ENCODE results near the gene MEGF9.

Gene MEGF9

GRCh38 chr9:120741701-120742100 lies 27.4 kb upstream of the MEGF9 start:
- no peak for DNase-seq (ENCODE audit: low read depth in 1 of 2, low spot score in 1 of 2)
- H3K27me3 ChIP-seq (ENCODE audit: insufficient read depth, poor library complexity, severe bottlenecking), result no peaks in the 10 kb centered on the region
- no peak overlapping the region; the same call in 1 of the 2 replicates for H3K27ac ChIP-seq (replicated peaks)
- no peak overlapping the region for H3K4me3 ChIP-seq (replicated peaks; ENCODE audit: insufficient read depth, low read length)
- TF ChIP-seq REST (IDR thresholded peaks at IDR 0.05; ENCODE audit: insufficient replicate concordance, low read depth) (no peak), CTCF (IDR thresholded peaks at IDR 0.05; ENCODE audit: insufficient read depth, low read length) (no peak), GABPA (IDR thresholded peaks at IDR 0.05; ENCODE audit: low read depth) (no peak), POLR2AphosphoS5 (IDR thresholded peaks at IDR 0.05; ENCODE audit: low read depth) (no peak), SPI1 (IDR thresholded peaks at IDR 0.05; ENCODE audit: borderline replicate concordance, low read depth) (no peak)

- H3K27me3 ChIP-seq (ENCODE audit: insufficient read depth, poor library complexity, severe bottlenecking), result no peaks in the 10 kb centered on the region
- H3K27ac ChIP-seq (replicated peaks), result peak overlapping the region; percentile 26
- TF ChIP-seq SPI1 (IDR thresholded peaks at IDR 0.05; ENCODE audit: borderline replicate concordance, low read depth) (no peak), CTCF (IDR thresholded peaks at IDR 0.05; ENCODE audit: insufficient read depth, low read length) (no peak), REST (IDR thresholded peaks at IDR 0.05; ENCODE audit: insufficient replicate concordance, low read depth) (no peak), GABPA (IDR thresholded peaks at IDR 0.05; ENCODE audit: low read depth) (no peak), POLR2AphosphoS5 (IDR thresholded peaks at IDR 0.05; ENCODE audit: low read depth) (no peak)
- no peak for DNase-seq (ENCODE audit: low read depth in 1 of 2, low spot score in 1 of 2)
- no peak overlapping the region for H3K4me3 ChIP-seq (replicated peaks; ENCODE audit: insufficient read depth, low read length)
These were observed 26.9 kb upstream of the MEGF9 start for GRCh38 chr9:120741191-120741590.

DNA sequence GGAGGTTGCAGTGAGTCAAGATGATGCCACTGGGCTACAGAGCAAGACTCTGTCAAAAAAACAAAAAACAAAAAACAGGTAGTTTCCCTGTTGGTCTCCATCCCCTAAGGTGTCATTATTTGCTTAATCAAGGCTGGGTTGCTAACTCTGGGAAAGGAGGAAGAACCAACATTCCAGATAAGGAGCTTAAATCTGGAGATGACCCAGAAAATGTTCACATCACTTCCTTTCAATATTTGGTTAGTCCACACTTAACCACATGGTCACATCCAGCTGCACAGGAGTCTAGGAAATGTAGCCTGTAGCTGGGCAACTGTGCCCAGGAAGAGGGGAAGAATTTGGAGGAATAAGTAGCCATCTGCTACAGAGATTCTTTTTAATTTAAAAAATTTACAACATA lies 25.9 kb upstream of the MEGF9 start:
- no peaks in the 10 kb centered on the region for H3K27me3 ChIP-seq (ENCODE audit: insufficient read depth, poor library complexity, severe bottlenecking)
- no peak overlapping the region for H3K27ac ChIP-seq (replicated peaks)
- H3K4me3 ChIP-seq (replicated peaks; ENCODE audit: insufficient read depth, low read length), result no peak overlapping the region
- TF ChIP-seq GABPA (IDR thresholded peaks at IDR 0.05; ENCODE audit: low read depth), result no peak
- no peak for TF ChIP-seq CTCF (IDR thresholded peaks at IDR 0.05; ENCODE audit: insufficient read depth, low read length)
- TF ChIP-seq POLR2AphosphoS5 (IDR thresholded peaks at IDR 0.05; ENCODE audit: low read depth), result no peak
- no peak for TF ChIP-seq SPI1 (IDR thresholded peaks at IDR 0.05; ENCODE audit: borderline replicate concordance, low read depth)
- TF ChIP-seq REST (IDR thresholded peaks at IDR 0.05; ENCODE audit: insufficient replicate concordance, low read depth), result no peak
- DNase-seq (ENCODE audit: low read depth in 1 of 2, low spot score in 1 of 2), result no peak

All from HL-60 (cell line).